ENCODE results near the gene ALDH3B1.

ALDH3B1 gene

GRCh38 chr11:68052137-68052873 lies 42.2 kb downstream of the ALDH3B1 start:
- H3K36me3 ChIP-seq (ENCODE audit: insufficient read depth, low read length) = no peaks in the 10 kb centered on the region
- no peak overlapping the region for H2AFZ ChIP-seq (ENCODE audit: low read depth, low read length)
- H3K27me3 ChIP-seq (ENCODE audit: insufficient read depth, low read length) = no peaks in the 10 kb centered on the region
- no peaks in the 10 kb centered on the region for H3K9me3 ChIP-seq (ENCODE audit: low read length)
- H3K4me3 ChIP-seq (ENCODE audit: low read length) = no peak overlapping the region
- no peaks in the 10 kb centered on the region for H3K4me1 ChIP-seq (ENCODE audit: insufficient read depth, low read length)

DNA sequence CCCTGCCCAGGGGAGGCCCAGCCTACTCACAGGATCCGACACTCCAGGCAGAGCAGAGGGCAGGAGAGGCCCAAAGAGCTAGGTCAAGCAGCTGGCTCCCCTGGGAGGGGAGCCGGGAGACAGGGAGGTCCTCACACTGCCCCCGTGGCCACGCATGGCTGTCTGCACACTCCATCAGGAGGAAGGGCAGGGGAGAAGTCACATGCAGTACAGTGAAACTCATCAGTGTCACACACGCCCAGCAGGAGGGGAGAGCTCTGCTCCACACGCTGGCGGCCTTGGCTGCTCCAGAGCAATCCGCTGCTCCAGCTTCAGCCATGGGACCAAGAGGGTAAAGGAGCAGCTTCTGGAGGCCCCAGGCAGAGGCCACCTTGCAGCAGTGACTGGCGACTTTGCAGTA lies 43.0 kb downstream of the ALDH3B1 start:
- H3K27me3 ChIP-seq (ENCODE audit: insufficient read depth, low read length) = no peaks in the 10 kb centered on the region
- no peaks in the 10 kb centered on the region for H3K4me1 ChIP-seq (ENCODE audit: insufficient read depth, low read length)
- H3K9me3 ChIP-seq (ENCODE audit: low read length) = no peaks in the 10 kb centered on the region
- H3K4me3 ChIP-seq (ENCODE audit: low read length) = no peak overlapping the region
- no peak overlapping the region for H2AFZ ChIP-seq (ENCODE audit: low read depth, low read length)
- peaks cover 4% of the 10 kb centered on the region for H3K36me3 ChIP-seq (ENCODE audit: insufficient read depth, low read length)

DNA sequence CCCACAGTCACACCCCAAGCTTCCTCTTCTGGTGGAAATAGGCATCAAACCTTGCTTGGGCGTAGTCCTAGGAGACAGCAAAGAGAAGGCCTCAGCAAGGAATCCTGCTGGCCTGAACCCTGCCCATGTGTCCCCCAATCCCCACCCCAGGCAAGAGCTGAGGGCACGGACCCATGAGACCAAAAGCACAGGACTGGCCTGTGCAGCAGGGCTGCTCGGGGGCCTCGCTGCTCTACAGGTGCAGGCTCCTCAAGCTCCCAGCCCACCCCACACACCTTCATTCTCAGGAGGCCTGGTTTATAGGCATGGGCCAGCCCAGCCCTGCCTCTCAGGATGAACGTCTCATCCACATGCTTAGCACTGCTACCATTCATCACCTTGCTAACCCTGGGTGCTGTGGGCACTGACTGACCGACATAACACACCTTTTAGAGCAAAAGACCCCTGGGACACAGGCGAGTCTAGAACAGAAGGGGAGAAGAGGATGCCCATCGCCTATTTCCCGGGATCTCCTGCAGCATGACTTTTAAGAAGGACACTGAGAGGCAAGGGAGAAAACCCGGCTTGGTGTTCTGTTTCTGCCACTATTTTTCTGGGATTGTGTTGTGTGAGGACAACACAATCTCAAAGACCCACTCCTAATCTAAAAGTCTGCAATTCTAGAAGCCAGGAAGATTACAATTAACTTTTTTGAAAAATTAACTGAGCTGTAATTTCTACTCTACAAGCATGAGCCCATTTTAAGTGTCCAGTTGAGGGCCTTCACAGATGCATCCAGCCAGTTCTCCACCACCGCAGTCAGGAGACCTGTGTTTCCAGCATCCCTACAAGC lies 44.1 kb downstream of the ALDH3B1 start:
- Histone ChIP-seq H3K9me3 (ENCODE audit: low read length) (no peaks in the 10 kb centered on the region), H3K36me3 (ENCODE audit: insufficient read depth, low read length) (peaks cover 10% of the 10 kb centered on the region), H3K27me3 (ENCODE audit: insufficient read depth, low read length) (no peaks in the 10 kb centered on the region), H3K4me1 (ENCODE audit: insufficient read depth, low read length) (no peaks in the 10 kb centered on the region), H3K4me3 (ENCODE audit: low read length) (no peak overlapping the region), H2AFZ (ENCODE audit: low read depth, low read length) (no peak overlapping the region)

DNA sequence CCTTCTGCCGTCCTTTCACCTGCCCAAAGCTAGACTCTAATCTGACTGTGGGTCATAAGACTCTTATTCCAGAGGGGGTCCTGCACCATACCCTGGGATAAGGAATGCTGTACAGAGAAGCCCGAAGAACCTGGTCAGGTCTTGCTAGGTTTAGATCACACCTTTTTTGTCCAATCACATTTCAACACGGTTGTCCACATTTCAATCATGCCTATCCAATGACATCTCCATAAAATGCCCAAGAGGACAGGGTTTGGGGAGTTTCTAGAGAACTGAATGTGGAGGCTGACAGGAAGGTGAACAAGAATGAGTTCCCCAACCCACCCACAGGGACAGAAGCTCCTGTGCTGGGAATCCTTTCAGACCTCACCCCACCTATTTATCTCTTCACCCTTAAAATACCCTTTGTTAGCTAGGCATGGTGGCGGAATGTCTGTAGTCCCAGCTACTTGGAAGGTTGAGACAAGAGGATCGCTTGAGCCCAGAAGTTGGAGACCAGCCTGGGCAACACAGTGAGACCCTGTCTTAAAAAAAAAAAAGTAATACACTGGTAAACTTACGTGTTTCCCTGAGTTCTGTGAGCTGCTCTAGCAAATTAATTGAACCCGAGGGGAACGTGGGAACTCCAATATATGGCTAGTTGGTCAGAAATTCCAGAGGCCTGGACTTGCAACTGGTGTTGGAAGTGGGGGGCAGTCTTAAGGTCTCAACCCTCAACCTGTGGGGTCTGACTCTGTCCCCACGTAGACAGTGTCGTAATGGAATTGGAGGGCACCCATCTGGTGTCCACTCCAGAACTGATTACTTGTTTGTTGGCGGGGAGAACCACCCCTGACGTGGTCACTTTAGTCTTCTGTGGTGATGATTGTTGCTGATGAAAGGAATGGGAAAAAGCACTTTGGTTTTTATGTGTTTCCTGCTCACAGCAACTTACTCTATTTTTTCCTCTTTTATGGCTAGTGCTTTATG lies 46.5 kb downstream of the ALDH3B1 start:
- Histone ChIP-seq H2AFZ (ENCODE audit: low read depth, low read length) (no peak overlapping the region), H3K9me3 (ENCODE audit: low read length) (peaks cover 2% of the 10 kb centered on the region), H3K4me3 (ENCODE audit: low read length) (no peak overlapping the region), H3K36me3 (ENCODE audit: insufficient read depth, low read length) (peaks cover 22% of the 10 kb centered on the region), H3K4me1 (ENCODE audit: insufficient read depth, low read length) (no peaks in the 10 kb centered on the region), H3K27me3 (ENCODE audit: insufficient read depth, low read length) (no peaks in the 10 kb centered on the region)

- no peak overlapping the region for H3K4me3 ChIP-seq (ENCODE audit: low read length)
- H3K27me3 ChIP-seq (ENCODE audit: insufficient read depth, low read length) = no peaks in the 10 kb centered on the region
- H3K9me3 ChIP-seq (ENCODE audit: low read length) = peaks cover 2% of the 10 kb centered on the region
- no peaks in the 10 kb centered on the region for H3K4me1 ChIP-seq (ENCODE audit: insufficient read depth, low read length)
- peaks cover 34% of the 10 kb centered on the region for H3K36me3 ChIP-seq (ENCODE audit: insufficient read depth, low read length)
- H2AFZ ChIP-seq (ENCODE audit: low read depth, low read length) = no peak overlapping the region
These were observed 47.7 kb downstream of the ALDH3B1 start for GRCh38 chr11:68057807-68058206.

DNA sequence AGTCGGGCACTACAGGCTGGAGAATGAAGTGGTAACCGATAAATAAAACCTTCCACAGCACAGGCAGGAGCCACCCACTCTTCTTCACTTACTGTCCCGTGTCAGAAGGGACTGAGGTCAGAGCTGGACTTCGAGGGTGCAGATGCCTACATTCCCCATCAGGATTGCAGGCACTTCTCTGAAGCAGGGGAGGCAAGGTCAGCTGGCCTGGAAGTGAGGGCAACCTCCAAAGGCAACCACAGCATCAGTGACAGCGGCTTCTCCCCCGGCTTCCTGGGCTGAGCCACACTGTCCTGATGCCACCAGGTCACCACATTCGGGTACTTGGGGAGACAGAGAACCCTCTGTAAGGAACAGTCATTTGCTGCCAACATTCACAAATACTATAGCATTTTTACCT lies 51.4 kb downstream of the ALDH3B1 start:
- H3K4me3 ChIP-seq (ENCODE audit: low read length) = no peak overlapping the region
- H2AFZ ChIP-seq (ENCODE audit: low read depth, low read length) = no peak overlapping the region
- H3K27me3 ChIP-seq (ENCODE audit: insufficient read depth, low read length) = no peaks in the 10 kb centered on the region
- peaks cover 65% of the 10 kb centered on the region for H3K36me3 ChIP-seq (ENCODE audit: insufficient read depth, low read length)
- H3K9me3 ChIP-seq (ENCODE audit: low read length) = peaks cover 2% of the 10 kb centered on the region
- no peaks in the 10 kb centered on the region for H3K4me1 ChIP-seq (ENCODE audit: insufficient read depth, low read length)

- Histone ChIP-seq H3K4me1 (ENCODE audit: insufficient read depth, low read length) (no peaks in the 10 kb centered on the region), H3K9me3 (ENCODE audit: low read length) (no peaks in the 10 kb centered on the region), H2AFZ (ENCODE audit: low read depth, low read length) (no peak overlapping the region), H3K27me3 (ENCODE audit: insufficient read depth, low read length) (no peaks in the 10 kb centered on the region), H3K36me3 (ENCODE audit: insufficient read depth, low read length) (peaks cover 82% of the 10 kb centered on the region), H3K4me3 (ENCODE audit: low read length) (no peak overlapping the region)
These were observed 54.8 kb downstream of the ALDH3B1 start for GRCh38 chr11:68064926-68065325.

DNA sequence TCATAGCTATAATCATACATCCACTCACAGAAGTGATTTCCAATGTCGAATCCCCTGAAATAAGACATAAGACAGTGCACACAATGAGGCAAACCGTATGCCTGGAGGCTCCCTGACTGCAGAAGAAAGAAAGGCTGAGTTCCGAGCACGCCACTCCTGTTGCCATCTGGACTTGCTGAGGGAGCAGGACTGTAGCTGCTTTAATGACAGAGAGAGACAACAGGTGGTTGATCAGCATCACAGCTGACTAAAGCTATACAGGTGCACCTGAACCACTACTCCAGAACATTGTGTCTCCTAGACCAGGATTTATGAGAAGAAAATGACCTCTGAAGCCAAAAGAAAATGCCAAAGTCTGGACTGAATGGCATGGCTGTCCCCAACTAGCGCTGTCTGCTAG lies 55.7 kb downstream of the ALDH3B1 start:
- H3K27me3 ChIP-seq (ENCODE audit: insufficient read depth, low read length) = no peaks in the 10 kb centered on the region

GRCh38 chr11:68066742-68067141 lies 56.6 kb downstream of the ALDH3B1 start:
- peaks cover 86% of the 10 kb centered on the region for H3K36me3 ChIP-seq (ENCODE audit: insufficient read depth, low read length)
- H3K4me1 ChIP-seq (ENCODE audit: insufficient read depth, low read length) = no peaks in the 10 kb centered on the region
- no peaks in the 10 kb centered on the region for H3K9me3 ChIP-seq (ENCODE audit: low read length)
- H3K4me3 ChIP-seq (ENCODE audit: low read length) = no peak overlapping the region
- H3K27me3 ChIP-seq (ENCODE audit: insufficient read depth, low read length) = no peaks in the 10 kb centered on the region
- H2AFZ ChIP-seq (ENCODE audit: low read depth, low read length) = no peak overlapping the region

More for the DNA sequence above, 55.7 kb downstream of the ALDH3B1 start:
- no peak overlapping the region for H2AFZ ChIP-seq (ENCODE audit: low read depth, low read length)
- H3K36me3 ChIP-seq (ENCODE audit: insufficient read depth, low read length) = peaks cover 86% of the 10 kb centered on the region
- H3K9me3 ChIP-seq (ENCODE audit: low read length) = no peaks in the 10 kb centered on the region
- H3K4me3 ChIP-seq (ENCODE audit: low read length) = no peak overlapping the region
- no peaks in the 10 kb centered on the region for H3K4me1 ChIP-seq (ENCODE audit: insufficient read depth, low read length)

DNA sequence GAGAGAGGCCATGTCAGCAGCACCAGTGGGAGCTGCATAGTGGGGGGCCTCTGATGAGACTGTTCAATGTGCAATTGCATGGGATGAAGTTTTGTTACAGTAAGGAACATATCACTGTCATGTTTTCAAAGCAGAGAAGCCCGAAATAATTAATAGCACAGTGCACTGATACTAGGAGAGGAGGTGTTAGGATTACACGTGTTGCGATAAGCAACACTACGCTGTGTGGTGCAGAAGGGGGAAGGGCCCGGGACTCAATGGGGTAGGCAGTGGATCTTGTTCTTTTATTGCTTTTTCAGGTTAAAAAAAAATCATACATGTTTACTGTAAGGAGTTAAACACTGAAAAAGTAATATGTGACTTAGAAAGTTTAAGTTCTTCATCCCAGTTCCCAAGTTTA lies 57.9 kb downstream of the ALDH3B1 start:
- Histone ChIP-seq H3K4me1 (ENCODE audit: insufficient read depth, low read length) (no peaks in the 10 kb centered on the region), H2AFZ (ENCODE audit: low read depth, low read length) (no peak overlapping the region), H3K36me3 (ENCODE audit: insufficient read depth, low read length) (peaks cover 82% of the 10 kb centered on the region), H3K4me3 (ENCODE audit: low read length) (no peak overlapping the region), H3K9me3 (ENCODE audit: low read length) (no peaks in the 10 kb centered on the region), H3K27me3 (ENCODE audit: insufficient read depth, low read length) (no peaks in the 10 kb centered on the region)

DNA sequence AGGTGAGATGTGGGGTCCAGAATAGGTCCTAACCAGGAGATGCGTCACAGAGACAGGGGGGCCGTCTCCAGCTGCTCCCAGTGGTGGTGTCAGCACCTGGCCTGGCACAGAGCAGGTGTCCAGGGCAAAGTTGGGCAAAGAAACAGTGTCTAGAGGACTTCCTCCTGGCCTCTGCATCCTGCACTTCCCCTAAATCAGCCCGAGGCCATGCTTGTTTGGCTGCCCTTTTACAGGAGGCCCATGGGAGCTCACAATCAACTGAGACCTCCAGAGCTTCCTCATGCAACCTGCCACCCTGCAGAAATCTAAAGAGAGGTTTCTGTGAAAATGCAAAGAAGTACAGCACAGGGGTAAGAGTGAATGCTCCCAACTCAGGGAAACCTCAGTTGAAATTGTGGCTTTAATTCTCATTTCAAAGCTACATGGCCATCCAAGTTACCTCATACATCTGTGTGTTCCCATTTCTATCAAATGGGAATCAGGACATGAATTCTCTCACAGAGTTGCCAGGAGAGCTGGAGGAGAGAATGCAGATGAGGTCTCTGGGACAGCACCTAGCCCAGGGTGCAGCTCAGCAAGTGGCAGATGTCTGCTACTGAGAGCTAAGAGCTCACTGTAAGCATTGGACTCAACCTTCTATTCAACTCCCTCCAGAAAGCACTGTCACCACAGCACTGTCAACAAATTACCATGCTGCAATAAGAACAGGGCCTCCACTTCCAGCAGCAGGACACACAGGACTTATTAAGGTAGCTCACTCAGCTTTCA lies 61.3 kb downstream of the ALDH3B1 start:
- H3K4me1 ChIP-seq (ENCODE audit: insufficient read depth, low read length) = no peaks in the 10 kb centered on the region
- H2AFZ ChIP-seq (ENCODE audit: low read depth, low read length) = no peak overlapping the region
- peaks cover 66% of the 10 kb centered on the region for H3K36me3 ChIP-seq (ENCODE audit: insufficient read depth, low read length)
- no peaks in the 10 kb centered on the region for H3K27me3 ChIP-seq (ENCODE audit: insufficient read depth, low read length)
- H3K9me3 ChIP-seq (ENCODE audit: low read length) = no peaks in the 10 kb centered on the region
- H3K4me3 ChIP-seq (ENCODE audit: low read length) = no peak overlapping the region

- no peaks in the 10 kb centered on the region for H3K9me3 ChIP-seq (ENCODE audit: low read length)
- peaks cover 41% of the 10 kb centered on the region for H3K36me3 ChIP-seq (ENCODE audit: insufficient read depth, low read length)
- no peaks in the 10 kb centered on the region for H3K4me1 ChIP-seq (ENCODE audit: insufficient read depth, low read length)
- H3K27me3 ChIP-seq (ENCODE audit: insufficient read depth, low read length) = no peaks in the 10 kb centered on the region
- no peak overlapping the region for H3K4me3 ChIP-seq (ENCODE audit: low read length)
- no peak overlapping the region for H2AFZ ChIP-seq (ENCODE audit: low read depth, low read length)
These were observed 64.6 kb downstream of the ALDH3B1 start for GRCh38 chr11:68074584-68075352.
